ENCODE results near the gene MTX3.

The MTX3 gene

GRCh38 chr5:79990598-79991507 is at the start of gene MTX3:
MTX3 (minus strand) TSS chr5:79991262; CDS start chr5:79991238, 24 bp downstream.
- DNase-seq = peak; percentile 79

GRCh38 chr5:80039650-80040049 is 48.6 kb upstream of the MTX3 start:
- no peak for DNase-seq

DNA sequence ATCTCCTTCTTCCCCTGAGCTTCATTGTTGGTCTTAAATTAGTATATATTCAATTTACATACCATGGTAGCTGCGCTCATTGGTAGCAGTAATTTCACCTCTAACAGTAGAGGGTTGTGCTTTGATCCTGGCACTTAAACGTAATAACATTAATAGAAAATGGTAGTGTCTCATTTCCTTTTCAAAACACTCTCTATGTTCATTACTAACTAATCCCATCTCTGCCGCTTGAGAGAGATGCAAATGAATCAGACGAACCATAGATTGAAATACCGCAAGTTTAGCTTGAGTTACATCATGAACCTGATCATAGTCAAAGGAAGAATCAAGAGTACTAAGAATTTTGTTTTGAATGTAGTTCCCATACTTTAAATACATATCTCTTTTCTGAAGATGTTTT is 46.3 kb upstream of the MTX3 start:
- no peak for DNase-seq

- DNase-seq = no peak
These were observed 45.6 kb upstream of the MTX3 start for GRCh38 chr5:80036615-80037014.

DNA sequence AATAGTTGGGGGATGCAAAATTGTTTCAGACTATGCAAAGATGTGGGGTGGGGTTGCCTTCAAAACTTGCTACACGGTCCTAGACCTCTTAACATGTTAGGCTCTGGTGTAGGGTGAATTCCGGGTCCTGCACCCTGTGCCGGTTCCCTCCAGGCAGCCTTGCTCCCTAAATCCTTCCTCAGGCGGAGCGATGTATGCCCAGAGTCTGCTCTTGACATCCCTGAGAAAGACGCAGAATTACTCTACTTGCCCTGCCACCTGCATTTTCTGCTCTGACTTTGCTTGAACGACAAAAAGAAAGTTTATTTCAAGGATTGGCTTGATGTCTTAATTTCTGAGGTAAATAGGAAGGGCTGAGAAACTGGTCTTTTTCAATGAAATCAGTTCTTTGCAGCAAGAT is 44.8 kb upstream of the MTX3 start:
- DNase-seq = no peak

DNA sequence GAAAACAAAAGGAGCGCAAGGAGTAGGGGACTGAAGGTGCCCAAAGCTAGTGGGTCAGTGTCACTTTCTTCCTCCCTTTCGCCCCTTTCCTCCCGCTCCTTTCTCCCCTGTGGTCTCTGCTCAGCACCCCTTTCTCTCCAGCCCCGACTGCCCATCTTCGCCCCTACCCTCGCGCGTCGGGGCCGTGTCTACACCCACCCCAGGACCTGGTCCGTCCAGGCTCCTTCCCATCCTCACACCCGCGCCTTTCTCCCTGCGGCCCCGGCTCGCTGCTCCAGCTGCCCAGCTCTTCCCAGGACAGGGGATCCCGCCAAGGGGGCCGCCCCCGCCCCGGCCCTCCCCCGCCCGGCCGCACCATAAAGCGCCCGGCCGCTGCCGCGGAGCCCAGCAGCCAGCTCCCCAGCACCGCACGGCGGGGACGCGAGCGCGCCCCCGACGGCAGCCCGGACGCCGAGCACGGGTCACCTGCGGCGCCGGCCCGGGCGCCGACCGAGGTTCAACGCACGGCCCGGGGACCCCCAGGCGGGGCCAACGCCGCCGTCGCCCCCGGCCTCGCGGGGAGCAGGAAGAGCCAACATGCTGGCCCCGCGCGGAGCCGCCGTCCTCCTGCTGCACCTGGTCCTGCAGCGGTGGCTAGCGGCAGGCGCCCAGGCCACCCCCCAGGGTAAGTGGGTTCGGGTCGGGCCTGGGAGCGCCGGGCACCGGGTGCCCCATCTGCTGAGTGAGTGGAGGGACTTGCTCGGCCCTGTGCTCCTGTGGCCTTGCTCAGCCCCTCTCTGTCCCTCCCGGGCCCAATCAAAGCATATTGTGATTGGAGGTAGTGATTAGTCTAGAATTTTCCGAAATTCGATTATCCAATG is 44.1 kb upstream of the MTX3 start, which contains the start of gene THBS4:
THBS4 (plus strand) TSS at position 387 of the 860 bp plus-strand sequence; CDS start at position 577, 190 bp downstream.
- peak; percentile 6 for DNase-seq

GRCh38 chr5:80034559-80034958 is 43.5 kb upstream of the MTX3 start:
- no peak for DNase-seq

DNA sequence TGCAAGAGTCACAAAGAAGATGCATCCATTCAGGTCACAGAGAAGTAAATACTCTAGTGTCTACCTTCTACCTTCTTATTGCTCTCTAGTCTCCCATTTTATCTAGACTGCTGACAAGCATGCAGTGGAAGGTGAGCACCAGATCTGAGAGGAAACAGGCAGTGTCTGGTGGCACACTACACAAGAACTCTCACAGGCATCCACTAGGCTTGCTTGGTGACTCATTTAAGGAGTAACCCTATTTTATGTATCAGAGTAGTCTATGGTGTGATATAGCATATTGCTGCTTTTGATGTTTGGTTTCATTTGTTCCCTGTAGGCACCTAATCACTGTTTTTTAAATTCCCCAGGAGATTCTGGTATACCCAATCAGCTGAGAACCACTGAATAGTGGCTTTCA is 42.5 kb upstream of the MTX3 start:
- no peak for DNase-seq

DNA sequence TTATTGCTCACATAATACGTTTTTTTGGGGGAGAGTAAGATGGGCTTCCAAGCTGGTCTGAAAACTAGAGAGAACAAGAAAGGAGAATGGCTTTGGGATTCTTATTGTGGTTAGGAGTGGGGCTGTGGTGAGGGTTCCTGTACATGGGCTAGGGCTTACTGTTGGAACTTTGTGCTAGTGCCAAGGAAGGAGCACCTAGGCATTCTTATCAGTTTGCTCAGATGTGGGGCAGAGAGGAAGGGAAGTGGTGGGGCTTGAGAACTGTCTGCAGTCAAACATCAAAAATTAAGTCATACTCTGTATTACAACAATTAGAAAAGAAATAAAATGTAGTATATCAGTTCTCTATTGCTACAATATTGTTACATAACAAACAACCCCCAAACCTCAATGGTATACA is 40.0 kb upstream of the MTX3 start:
- DNase-seq = no peak

- no peak for DNase-seq
These were observed 35.8 kb upstream of the MTX3 start for GRCh38 chr5:80026841-80027240.

DNA sequence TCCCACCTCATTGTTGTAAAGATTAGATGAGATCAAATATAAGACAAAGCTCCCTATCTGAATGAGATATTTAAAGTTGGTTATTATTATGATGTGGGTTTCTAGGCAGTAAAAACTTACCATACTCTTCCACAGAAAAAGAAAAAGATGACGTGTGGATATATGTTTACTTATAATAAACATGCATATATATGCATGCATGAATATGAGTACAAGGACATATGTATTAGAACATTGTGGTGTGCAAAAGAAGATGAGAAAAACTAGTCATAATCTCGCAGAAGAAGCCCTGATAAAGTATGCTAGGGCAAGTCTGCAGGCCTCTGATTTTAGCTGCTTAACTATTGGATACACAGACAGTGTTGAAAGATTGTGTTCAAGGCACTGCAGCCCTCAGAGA is 34.0 kb upstream of the MTX3 start:
- DNase-seq = no peak

- DNase-seq = no peak
These were observed 19.8 kb upstream of the MTX3 start for GRCh38 chr5:80010754-80011392.

DNA sequence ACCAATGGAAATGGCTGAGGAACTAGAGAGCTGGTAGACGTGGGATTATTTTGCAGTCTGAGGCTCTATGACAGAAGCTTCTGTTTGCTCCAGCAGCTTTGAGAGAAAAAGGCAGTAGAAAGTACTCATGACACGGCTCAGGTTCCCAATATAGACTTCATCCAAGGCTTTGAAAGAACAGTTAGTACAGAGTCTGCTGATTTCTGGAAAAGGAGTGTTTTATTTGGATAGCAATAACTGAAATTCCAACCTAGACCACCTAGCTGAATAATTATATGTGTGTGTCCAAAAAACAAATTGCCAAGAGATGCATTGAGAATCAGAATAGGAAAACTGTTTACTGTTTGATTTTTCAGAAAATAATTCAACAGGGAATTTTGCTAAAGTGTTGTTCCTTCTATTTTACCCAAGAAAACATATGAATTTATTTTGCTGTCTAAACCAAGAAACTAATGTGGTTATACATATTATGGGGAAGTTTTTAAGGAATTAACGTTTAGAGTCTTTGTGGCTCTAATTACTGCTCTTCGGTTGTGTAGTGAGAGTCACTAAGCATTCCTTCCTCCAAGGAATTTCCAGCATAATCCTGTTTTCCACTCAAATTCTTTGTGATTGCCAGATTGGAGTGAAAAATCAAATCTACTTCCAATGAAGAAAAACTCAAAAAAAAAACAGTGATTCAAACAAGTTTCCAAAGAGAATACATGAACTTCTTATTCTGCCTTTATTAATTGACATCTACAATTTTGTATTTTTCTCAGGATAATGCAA is 18.1 kb upstream of the MTX3 start:
- DNase-seq = no peak

DNA sequence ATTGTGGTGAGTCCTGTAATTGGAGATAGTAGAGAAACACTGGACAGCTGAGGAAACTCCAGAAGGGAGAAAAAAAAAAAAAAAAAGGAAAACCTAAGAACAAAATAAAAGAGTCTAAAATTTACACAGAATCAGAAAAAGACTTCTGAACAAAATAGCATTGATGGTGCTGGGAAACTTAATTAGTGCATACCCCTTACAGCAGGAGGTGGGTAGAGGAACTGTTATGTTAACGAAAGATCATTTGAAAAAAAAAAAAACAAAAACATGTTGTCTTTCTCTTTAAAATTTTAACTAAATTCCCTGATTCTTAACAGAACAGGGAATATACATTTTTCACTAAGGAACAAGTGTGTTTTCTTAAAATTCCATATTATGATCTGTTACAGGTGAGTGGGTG is 11.6 kb upstream of the MTX3 start:
- DNase-seq = no peak

DNA sequence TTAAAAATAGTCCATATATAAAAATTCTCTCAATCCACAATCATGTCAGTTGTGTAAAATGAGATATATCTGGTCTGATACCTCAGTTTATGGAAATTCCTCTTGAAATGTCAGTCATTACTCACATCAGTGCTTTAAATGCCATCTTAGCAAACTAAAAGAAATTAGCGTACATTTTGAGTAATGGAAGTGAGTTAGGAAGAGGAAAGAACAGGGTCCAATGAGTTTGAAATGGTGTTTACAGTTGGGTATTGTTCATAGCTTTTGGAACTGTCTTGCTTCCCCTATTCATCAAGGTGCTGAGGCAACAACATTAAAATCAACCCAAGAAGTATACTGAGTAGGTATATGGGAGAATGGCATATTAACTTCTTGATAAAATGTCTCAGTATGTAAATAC is 8.7 kb upstream of the MTX3 start:
- DNase-seq = no peak

DNA sequence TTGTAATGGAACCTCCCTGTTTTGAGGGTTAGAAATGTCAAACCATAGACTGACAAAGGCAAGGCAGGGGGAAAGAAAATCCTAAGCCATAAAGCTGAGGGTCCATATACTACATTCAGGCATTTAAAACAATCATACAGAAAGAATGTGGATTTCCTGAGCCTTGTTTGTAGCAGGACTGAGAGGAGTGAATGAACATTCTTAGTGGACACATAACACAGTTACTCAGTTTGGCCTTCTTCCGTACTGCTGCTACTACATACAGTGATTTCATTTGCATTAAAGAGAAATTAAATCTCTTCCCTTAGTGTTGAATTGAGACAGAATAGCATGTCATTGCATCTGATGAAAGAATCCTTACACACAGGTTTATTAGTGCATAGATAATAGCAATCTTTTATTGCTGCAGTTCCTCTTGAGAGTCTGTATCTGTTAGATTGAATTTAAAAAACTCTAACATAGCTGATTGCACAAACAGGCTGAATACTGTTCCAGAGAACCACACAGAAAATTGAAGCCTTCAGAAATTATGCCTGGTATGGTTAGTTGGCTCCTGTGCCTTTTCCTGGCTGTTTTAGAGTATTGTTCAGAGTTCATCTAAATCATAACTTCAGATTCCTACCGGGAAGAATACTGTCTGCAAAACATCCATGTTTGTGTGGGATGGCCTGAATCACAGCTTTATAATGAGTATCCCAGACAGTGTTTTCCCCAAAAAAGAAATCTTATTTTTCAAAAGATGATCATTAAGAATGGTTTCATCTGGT is 2.0 kb upstream of the MTX3 start:
- no peak for DNase-seq

DNA sequence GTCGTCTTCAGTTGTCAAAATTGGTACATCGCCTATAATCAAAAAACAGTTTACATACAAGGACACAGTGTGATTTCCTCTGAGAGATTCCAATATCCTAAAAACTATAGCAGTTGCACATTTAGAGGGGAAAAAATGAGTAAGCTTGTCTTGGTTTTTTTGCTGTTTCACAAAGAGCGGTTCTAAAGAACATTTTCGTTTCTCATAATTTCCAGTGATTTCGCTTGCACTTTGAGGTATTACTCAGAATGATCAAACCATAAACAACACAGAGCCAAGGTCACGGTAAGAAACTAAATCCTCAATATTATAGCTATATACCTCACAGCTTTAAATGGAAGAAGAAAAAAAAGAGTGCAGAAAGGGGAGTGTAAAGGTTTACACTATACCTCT is 861 bp downstream of the MTX3 start:
- DNase-seq = no peak

DNA sequence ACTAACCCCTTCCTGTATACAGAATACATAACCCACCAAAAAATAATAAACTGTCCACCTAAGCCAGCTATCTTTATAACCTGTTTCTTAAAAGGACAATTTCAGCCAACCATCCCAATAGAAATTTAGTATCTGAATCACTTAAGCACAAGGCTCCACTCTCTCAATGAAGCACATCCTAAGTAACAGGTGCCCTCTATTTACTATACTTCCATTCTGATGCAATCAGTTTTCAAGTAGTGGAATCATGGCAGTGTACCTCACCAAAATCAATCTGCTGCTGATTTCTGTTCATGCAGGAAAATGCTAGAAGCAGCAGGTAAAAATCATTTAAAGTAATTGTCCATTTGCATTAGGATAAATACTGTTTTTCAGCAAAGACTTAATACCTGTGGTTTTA is 4.8 kb downstream of the MTX3 start:
- no peak for DNase-seq

GRCh38 chr5:79985288-79985687 is 5.8 kb downstream of the MTX3 start:
- no peak for DNase-seq

DNA sequence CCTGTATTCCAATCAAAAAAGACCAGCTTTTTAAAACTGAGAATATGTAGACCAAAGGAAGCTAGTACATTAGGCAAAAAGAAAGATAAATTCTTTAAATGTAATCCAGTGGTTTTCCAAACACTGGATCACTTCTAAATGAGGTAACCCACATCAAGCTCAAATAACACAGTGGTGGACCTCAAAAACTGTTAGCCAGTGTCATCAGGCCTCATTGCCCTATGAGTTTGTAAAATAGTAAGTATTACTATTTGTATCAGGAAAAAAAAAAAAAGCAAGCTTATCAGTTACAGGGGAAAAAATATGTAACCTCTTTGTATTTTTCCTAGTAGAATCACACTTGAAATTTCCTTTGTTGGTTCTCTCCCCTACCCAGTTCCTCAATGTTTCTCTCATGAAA is 6.7 kb downstream of the MTX3 start:
- no peak for DNase-seq

DNA sequence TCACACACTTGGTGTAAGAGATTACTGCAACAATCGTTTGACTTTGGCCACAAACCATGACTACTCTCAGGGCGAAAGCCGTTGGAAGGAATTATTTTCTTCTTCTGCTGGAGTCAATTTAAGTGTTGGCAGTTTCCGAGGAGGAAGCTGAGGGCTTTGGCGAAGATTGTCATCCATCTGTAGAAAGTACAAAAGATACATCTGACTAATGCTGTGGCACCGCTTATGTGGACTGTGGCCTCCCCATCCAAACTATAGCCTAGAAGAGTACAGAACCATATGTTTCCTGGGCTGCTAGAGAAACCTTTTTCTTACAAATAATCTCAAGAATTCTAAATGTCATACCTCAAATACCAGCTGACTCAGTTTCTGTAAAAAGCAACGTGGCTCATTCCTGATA is 7.4 kb downstream of the MTX3 start:
- no peak for DNase-seq

- DNase-seq = no peak
These were observed 8.9 kb downstream of the MTX3 start for GRCh38 chr5:79982136-79982535.
